ENCODE measurements around the gene ATP2B3.

The ATP2B3 gene

GRCh38 chrX:153517423-153517822 is at the start of gene ATP2B3:
Gene ATP2B3 (plus strand): TSS chrX:153517642. CDS start chrX:153536248, 18,606 bp downstream.
- no peak for DNase-seq

DNA sequence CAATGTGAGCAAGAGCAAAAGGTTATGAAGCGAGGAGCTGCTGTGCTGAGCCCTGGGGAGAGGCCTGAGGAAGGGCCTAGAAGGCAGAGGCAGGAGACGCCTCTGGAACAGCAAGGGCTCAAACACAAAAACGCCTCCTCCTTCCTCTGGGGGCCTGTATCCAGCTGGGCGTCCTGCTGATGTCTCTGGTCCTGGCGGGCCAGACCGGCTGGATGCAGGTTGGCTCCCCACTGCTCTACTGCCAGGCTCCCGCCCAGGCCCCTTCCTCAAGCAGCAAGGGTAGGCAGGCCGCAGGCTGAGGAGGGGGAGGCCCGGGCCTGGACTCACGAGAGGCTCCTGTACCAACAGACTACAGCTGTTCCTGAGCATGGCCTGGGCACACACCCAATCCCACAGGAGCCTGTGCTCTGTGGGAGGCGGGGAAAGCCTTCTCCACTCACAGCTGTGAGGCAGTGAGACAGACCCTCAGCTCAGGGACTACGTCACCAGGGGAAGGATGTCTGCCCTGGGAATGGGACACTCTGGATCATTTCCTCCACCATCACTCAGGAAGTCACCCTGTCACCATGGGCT is 49.3 kb upstream of the ATP2B3 start:
- DNase-seq, result no peak

GRCh38 chrX:153469811-153470410 is 47.5 kb upstream of the ATP2B3 start:
- peak; percentile 68 for DNase-seq

- peak; percentile 94 for DNase-seq
Observed at GRCh38 chrX:153470411-153471363, 46.8 kb upstream of the ATP2B3 start, which contains the start of gene HAUS7. Gene HAUS7 (minus strand): TSS chrX:153470576. CDS start chrX:153470557, 19 bp downstream.

DNA sequence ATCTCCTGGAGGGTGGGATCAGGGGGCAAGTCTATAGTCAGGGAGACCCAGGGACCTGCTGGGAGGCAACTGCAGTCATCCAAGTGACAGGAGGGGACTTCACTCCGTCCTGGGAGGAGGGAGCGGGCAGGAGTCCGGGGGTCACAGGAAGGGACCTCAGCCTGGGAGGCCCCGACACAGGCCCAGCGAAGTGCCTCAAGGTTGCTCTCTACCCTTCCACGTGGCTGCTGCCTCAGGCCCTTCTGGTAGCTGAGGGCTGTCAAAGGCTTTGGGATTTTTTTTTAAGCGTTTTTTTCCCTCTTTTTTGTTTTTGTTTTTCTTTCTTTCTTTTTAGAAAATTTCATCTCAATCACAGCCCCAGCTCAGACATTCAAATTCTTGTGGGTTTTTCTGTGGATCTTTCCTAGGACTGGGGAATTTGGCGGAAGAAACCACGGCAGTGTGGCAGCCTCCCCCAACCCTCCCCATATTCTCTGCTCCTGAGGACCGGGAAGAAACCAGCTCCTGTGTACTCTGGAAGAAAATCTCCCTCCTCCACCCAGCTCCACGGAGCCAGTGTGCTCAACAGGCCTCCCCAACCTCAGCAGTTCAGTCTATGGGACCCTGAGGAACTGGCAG is 45.7 kb upstream of the ATP2B3 start:
- no peak for DNase-seq

DNA sequence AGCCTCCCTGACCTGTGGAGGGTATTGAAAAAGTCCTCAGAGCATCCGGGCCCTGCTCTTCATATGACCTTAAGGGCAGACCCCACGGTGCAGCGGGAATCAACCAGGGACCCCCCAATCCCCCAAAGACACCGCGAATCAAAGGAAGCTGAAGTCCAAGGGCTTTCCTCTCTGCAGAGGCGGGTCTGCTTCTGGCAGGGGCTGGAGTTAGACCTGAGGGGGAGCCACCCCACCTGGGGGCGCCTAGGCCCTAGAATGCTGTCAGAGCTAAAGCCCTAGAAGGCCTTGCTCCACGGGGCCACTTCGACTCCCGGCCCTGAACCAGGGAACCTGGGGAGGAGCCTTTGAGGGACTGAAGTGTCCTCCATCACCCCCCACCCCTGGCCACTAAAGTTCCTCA is 44.3 kb upstream of the ATP2B3 start:
- DNase-seq, result no peak

DNA sequence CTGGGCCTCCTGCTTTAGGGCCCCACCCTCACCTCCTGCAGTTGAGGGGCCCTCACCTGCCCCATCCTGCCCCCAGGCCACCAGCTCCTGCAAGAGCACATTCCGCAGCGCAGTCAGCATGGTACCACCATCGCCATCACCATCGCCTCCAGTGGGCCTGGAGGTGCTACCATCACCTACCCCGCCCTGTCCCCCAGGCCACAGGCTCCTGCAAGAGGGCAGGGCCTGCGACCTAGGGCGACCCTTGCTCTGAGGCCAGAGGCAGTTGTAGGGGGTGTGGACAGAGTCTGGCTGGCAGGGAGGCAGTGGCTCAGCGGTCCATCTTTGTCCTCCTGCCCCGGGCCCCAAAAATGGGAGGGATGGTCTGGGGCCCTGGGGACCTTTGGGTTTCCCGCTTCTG is 43.2 kb upstream of the ATP2B3 start:
- no peak for DNase-seq

- peak; percentile 45 for DNase-seq
Observed at GRCh38 chrX:153474718-153475117, 42.7 kb upstream of the ATP2B3 start.

- no peak for DNase-seq
Observed at GRCh38 chrX:153475271-153475670, 42.2 kb upstream of the ATP2B3 start.

DNA sequence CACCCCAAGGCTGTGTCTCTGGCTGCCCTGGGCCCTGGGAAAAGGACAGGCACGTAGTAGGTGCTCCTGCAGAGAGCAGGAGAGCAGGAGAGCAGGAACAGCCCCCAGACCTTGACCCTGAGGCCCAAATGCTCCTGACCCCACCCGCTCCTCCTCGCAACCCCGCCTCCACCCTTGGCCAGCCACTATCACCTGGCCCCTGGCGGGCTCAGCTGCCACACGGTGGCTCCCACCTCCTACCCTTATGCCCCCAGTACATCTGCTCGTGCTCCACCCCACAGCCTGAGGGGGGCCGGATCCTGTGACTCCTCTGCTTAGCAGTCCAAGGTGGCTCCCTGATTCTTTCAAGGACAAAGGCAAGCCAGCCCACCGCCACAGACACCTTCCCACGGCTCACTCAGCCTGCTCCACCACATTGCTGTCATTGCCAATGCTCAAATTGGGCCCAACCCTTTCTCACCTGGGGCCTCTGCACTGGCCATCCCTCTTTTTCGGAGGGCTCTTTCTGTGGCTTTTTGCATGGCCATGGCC is 41.6 kb upstream of the ATP2B3 start:
- DNase-seq, result no peak

DNA sequence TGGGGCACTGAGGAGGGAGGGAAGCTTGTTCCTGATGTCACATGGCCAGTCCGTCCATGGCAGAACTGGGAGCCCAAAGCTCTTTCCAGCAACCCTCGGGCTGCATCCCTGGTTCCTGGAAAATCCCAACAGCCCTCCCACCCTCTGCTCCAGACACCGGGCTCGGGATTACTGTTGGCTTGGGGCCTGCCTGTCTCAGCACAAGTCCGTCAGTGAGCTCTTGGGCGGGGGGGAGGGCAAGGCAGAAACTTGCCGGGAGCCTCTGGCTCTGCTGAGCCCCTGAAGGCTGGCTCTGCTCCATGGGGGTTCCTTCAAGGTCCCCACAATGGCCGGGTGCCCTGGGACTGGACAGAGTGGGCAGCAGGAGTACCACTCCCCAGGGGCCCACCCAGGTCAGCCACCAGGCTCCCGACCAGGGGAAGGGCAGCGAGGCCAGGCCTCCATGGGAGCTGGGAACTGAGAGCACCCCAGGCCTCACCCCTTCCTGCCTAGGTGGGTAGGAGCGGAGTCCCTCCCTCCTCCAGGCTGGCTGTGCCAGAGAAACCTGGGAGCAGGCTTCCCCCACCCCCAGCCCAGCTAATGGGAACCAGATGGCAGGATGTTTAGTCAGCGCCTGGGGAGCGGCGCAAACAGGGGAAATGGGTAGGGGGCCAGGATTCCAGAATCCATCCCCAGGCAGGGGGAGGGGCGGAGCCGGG is 40.6 kb upstream of the ATP2B3 start:
- DNase-seq, result no peak

DNA sequence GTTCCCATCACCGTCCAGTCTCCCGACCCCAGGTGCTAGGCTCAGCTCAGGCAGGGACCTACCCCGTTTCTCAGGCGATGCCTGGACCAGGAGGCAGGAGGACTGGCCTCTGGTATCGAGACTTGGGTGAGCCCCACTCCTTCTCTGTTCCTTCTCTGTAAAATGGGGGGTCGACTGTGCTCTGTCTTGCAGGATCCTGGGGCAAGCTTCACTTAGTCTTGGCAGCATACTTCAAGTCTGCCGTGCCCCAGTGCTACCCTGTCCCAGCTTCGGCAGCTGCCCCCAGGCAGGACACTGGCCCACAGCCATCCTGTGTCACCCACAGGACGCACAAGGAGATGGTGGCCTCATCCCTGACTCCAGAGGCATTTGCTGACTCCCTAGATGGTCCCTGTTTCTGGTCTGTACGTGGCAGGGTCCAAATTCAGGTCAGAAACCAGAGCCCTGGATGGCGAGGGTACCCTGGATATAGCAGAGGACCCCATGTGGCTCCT is 40.0 kb upstream of the ATP2B3 start:
- DNase-seq, result no peak

DNA sequence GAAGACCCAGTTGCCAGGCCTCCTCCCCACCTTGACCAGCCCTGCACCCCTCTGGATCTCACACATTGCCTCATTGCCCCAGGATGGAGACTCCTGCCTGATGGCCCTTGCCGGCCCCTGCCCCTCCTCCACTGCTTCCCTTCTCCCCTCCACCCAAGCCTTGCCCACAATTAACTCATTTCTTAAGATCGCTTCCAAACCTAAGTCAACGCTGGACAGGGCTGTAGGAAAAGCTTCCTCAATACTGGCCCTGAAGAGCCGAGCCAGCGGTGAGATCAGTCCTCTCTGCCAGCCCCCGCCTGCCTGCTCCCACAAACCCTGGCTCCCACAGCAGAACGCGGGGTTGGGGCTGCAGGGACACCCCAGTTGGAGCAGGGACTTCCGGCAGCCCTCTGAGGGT is 39.5 kb upstream of the ATP2B3 start:
- DNase-seq, result no peak

DNA sequence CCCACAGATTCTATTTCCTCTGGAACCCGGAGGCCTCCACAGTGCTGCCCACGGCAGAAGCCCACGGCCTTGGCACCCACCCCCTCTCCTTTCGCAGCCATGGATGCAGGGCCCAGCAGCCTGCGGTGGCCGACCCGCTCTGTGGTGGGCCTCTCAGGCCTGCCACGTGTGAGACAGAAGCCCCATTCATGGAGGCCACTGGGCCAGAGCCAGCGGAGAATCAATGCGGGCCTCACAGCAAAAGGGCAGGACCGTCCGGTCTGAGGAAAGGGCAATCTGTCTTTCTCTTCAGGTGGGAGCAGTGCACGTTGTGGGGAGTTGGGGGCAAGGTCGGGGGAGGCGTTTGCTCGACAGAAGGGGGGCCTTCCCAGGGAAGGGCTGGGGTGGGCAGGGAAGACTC is 38.7 kb upstream of the ATP2B3 start:
- DNase-seq, result no peak

DNA sequence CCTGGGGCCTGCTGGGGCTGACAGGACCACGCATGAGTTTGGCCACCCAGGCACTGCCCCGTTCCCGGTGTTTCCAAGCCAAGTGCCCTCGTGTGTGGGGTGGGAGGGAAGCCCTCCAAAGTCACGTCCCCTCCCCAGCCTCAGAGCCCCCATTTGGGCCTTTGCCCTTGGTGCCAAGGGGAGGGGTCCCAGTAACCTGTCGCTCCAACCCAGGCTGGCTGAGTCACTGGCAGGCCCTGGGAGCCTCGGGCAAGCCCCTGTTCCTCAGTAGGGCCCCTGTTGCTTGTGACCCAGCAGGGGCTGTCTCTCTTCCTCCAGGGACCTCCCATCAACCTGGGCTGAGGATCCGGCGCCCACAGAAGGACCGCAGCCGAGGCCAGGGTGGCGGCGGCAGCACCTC is 36.4 kb upstream of the ATP2B3 start:
- DNase-seq, result no peak

- no peak for DNase-seq
Observed at GRCh38 chrX:153482376-153483015, 34.9 kb upstream of the ATP2B3 start.

- DNase-seq, result no peak
Observed at GRCh38 chrX:153485396-153486080, 31.9 kb upstream of the ATP2B3 start.

DNA sequence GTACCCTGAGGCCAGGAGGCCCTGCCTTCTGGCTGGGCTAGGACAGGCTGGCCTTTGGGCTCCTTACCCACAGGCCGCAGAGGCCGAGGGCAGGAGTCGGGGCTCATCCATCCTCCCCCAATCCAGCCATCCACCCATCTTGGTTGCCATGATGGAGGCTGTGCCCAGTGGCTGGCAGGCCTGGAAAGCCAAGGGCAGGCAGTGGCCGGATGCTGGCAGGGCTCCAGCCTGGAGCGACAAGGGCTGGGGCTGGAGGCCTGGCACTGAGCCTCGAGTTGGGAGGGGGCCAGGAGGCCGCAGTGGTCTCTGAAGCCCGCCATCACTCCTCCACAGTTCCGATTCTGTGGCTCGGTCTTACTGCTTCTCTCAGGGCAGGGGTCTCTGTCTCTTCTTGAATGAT is 31.3 kb upstream of the ATP2B3 start:
- no peak for DNase-seq

- no peak for DNase-seq
Observed at GRCh38 chrX:153487590-153488071, 29.8 kb upstream of the ATP2B3 start.

GRCh38 chrX:153488231-153488914 is 29.1 kb upstream of the ATP2B3 start:
- DNase-seq, result no peak

Measured in hematopoietic multipotent progenitor cell treated with erythropoietin and hydrocortisone succinate and interleukin-3 and kit ligand, for 4 days (in vitro differentiated cells).